ENCODE data around the gene FAIM2.

Gene FAIM2

GRCh38 chr12:49887536-49888401 is 15.9 kb downstream of the FAIM2 start (continued):
- TF ChIP-seq ZNF398 (tag by site-specific recombination; IDR thresholded peaks at IDR 0.05) (0 out of 2 replicates have a peak, but pooled peaks have one; percentile 21), ZNF26 (tag by site-specific recombination; IDR thresholded peaks at IDR 0.05) (no peak), ZNF157 (tag by site-specific recombination; IDR thresholded peaks at IDR 0.05) (no peak)

- no peak overlapping the region for H3K27ac ChIP-seq (ENCODE audit: extremely low read depth, low read depth, low read length)
- 0 out of 2 replicates have a peak, but pooled peaks cover 4% of the 10 kb centered on the region for H3K4me1 ChIP-seq (ENCODE audit: control insufficient read depth, insufficient read depth, low read length)
- no peaks in the 10 kb centered on the region for H3K36me3 ChIP-seq (ENCODE audit: control insufficient read depth in 2 of 2, insufficient read depth in 1 of 2, low read length in 2 of 2)
- TF ChIP-seq ZNF311 (tag by site-specific recombination; IDR thresholded peaks at IDR 0.05; ENCODE audit: borderline replicate concordance) (no peak), ZNF600 (tag by site-specific recombination; IDR thresholded peaks at IDR 0.05) (no peak), ZNF398 (tag by site-specific recombination; IDR thresholded peaks at IDR 0.05) (no peak), OSR2 (tag by site-specific recombination; IDR thresholded peaks at IDR 0.05) (no peak), ZBTB49 (tag by site-specific recombination; IDR thresholded peaks at IDR 0.05; ENCODE audit: low read depth) (no peak), SP3 (tag by site-specific recombination; IDR thresholded peaks at IDR 0.05) (no peak), ZSCAN23 (tag by site-specific recombination; IDR thresholded peaks at IDR 0.05) (no peak), ZNF549 (tag by site-specific recombination; IDR thresholded peaks at IDR 0.05) (no peak), ZSCAN30 (tag by site-specific recombination; IDR thresholded peaks at IDR 0.05) (no peak)
- no peaks in the 10 kb centered on the region for H3K9me3 ChIP-seq (ENCODE audit: control insufficient read depth, insufficient read depth, low read depth, low read length)
- ChIA-PET CTCF (interaction anchor here (0.5 to 2.6 kb wide), 5 partner anchors 19 to 473 kb away, joined by 3 to 16 read pairs (median 3); no protein-coding TSS in a partner anchor), POLR2A (interaction anchor here (1.0 to 1.6 kb wide), 2 partner anchors 23 to 58 kb away, joined by 3 to 5 read pairs; no protein-coding TSS in a partner anchor)
- H3K4me3 ChIP-seq (ENCODE audit: low read depth, low read length), result no peak overlapping the region
These were observed 16.6 kb downstream of the FAIM2 start for GRCh38 chr12:49887091-49887490.

GRCh38 chr12:49885663-49886461 is 17.8 kb downstream of the FAIM2 start:
- ChIA-PET POLR2A (interaction anchor here (0.8 to 1.0 kb wide), 2 partner anchors 17 to 59 kb away, joined by 3 read pairs; no protein-coding TSS in a partner anchor), CTCF (interaction anchor here (0.6 to 2.6 kb wide), 6 partner anchors 10 to 167 kb away, joined by 3 to 16 read pairs (median 4); no protein-coding TSS in a partner anchor)
- 0 out of 2 replicates have a peak, but pooled peaks cover 4% of the 10 kb centered on the region for H3K4me1 ChIP-seq (ENCODE audit: control insufficient read depth, insufficient read depth, low read length)
- no peak overlapping the region for H3K27ac ChIP-seq (ENCODE audit: extremely low read depth, low read depth, low read length)
- no peaks in the 10 kb centered on the region for H3K36me3 ChIP-seq (ENCODE audit: control insufficient read depth in 2 of 2, insufficient read depth in 1 of 2, low read length in 2 of 2)
- no peak for TF ChIP-seq ZNF114 (tag by site-specific recombination; IDR thresholded peaks at IDR 0.05)
- peak; percentile 30; the same call in 1 of the 2 replicates for TF ChIP-seq SCRT1 (tag by site-specific recombination; IDR thresholded peaks at IDR 0.05; ENCODE audit: borderline replicate concordance)
- TF ChIP-seq ZNF423 (tag by site-specific recombination; IDR thresholded peaks at IDR 0.05), result no peak
- TF ChIP-seq EGR2 (tag by site-specific recombination; IDR thresholded peaks at IDR 0.05; ENCODE audit: low read depth), result peak; percentile 71
- TF ChIP-seq ZFHX2 (tag by site-specific recombination; conservative IDR thresholded peaks at IDR 0.05), result peak; percentile 57
- 0 out of 2 replicates have a peak, but pooled peaks have one; percentile 52 for TF ChIP-seq ZNF692 (tag by site-specific recombination; IDR thresholded peaks at IDR 0.05)
- peak; percentile 56; the same call in 1 of the 2 replicates for TF ChIP-seq ZFP69B (tag by site-specific recombination; IDR thresholded peaks at IDR 0.05)
- H3K9me3 ChIP-seq (ENCODE audit: control insufficient read depth, insufficient read depth, low read depth, low read length), result no peaks in the 10 kb centered on the region
- H3K4me3 ChIP-seq (ENCODE audit: low read depth, low read length), result no peak overlapping the region

Measured in HEK293 (cell line).